Caco-2 (cell line): Measurements from ENCODE around the gene TRIM75. TPM values are rescaled to one million over a fixed set of nuclear protein-coding genes. Genes with fewer than 3 reads are reported as not detected.
"Not testable (repeated sequence)": the region's sequence is repeated elsewhere in the genome, so short reads cannot be mapped to it uniquely, and the experiment has no call there.

Experiments
- BruUV-seq: library from RNA; stranded (reverse); fragments of 400-500 nt; replicated peaks from 2 replicates; lab custom pipeline; 2021; lab: Mats Ljungman, UMichigan
- CTCF ChIA-PET: fragments of 300-600 bp; sonication (Branson Sonifier 250); formaldehyde crosslinking; loops from one replicate; lab custom pipeline; 2022; ENCODE audit warnings: antibody characterized with exemption; lab: Charles Lee
- POLR2A ChIA-PET: fragments of 300-600 bp; sonication (Branson Sonifier 250); formaldehyde crosslinking; loops from one replicate; lab custom pipeline; 2022; ENCODE audit warnings: antibody characterized with exemption; lab: Charles Lee
- DNase-seq, 2 experiments: peaks; one replicate each; pipeline versions ENCODE4 v3.0.0 to v3.0.0-alpha.2; 2020 to 2022
- H3K27me3 ChIP-seq: replicated peaks from 2 replicates; pipeline ENCODE4 v1.6.0; 2011; ENCODE audit warnings: low read length; ENCODE audit not compliant: control insufficient read depth, insufficient read depth
- H3K36me3 ChIP-seq: 2 replicates; pipeline ENCODE4 v1.5.1; 2011; ENCODE audit warnings: low read length; ENCODE audit not compliant: control insufficient read depth, insufficient read depth
- H3K4me1 ChIP-seq: fragments of 250-450 bp; sonication (Bioruptor Pico); 2 replicates; pipeline ENCODE4 v1.5.1; 2020; ENCODE audit warnings: mild to moderate bottlenecking
- H3K4me3 ChIP-seq: 2 replicates; pipeline ENCODE4 v1.5.1; 2011; ENCODE audit warnings: low read depth, mild to moderate bottlenecking, control low read depth, low read length
- H3K9me3 ChIP-seq: fragments of 250-450 bp; sonication (Bioruptor Pico); 2 replicates; pipeline ENCODE4 v1.5.1; 2020; ENCODE audit warnings: mild to moderate bottlenecking, moderate library complexity
- H3K27ac Mint-ChIP-seq: one replicate; pipeline ENCODE4 v1.8.0; 2022; ENCODE audit warnings: mixed read lengths; ENCODE audit not compliant: unreplicated experiment
- H3K27me3 Mint-ChIP-seq: one replicate; pipeline ENCODE4 v1.8.0; 2022; ENCODE audit warnings: mixed read lengths; ENCODE audit not compliant: insufficient read depth, unreplicated experiment
- H3K36me3 Mint-ChIP-seq: one replicate; pipeline ENCODE4 v1.8.0; 2022; ENCODE audit warnings: mild to moderate bottlenecking, mixed read lengths; ENCODE audit not compliant: insufficient read depth, unreplicated experiment
- H3K4me1 Mint-ChIP-seq: one replicate; pipeline ENCODE4 v1.8.0; 2022; ENCODE audit warnings: low read depth, mixed read lengths; ENCODE audit not compliant: unreplicated experiment
- H3K4me3 Mint-ChIP-seq: one replicate; pipeline ENCODE4 v1.8.0; 2022; ENCODE audit warnings: mild to moderate bottlenecking, moderate library complexity, mixed read lengths; ENCODE audit not compliant: unreplicated experiment
- H3K9me3 Mint-ChIP-seq: one replicate; pipeline ENCODE4 v1.8.0; 2022; ENCODE audit warnings: mixed read lengths; ENCODE audit not compliant: unreplicated experiment
- intact Hi-C: fragments of 100-400 bp; cut with micrococcal nuclease; formaldehyde crosslinking; loops from one replicate; pipeline ENCODE4 v1.10.0; 2022; ENCODE audit not compliant: unreplicated experiment
- total RNA-seq: library from RNA; stranded (reverse); gene quantifications from 2 replicates; pipeline ENCODE4 v1.2.3, GENCODE V29; 2022
- TF ChIP-seq, protein P1 (sequence below), 2 experiments: fragments of 200-600 bp in 1 of 2; IDR thresholded peaks; 1 replicate in 1 of 2; 2 replicates in 1 of 2; pipeline versions ENCODE4 v1.5.1 to v1.8.0; 2011 to 2022; ENCODE audit warnings: antibody characterized with exemption in 1 of 2, control low read depth in 1 of 2, inconsistent platforms in 1 of 2, low read depth in 1 of 2, low read length in 1 of 2, mild to moderate bottlenecking in 1 of 2, moderate library complexity in 1 of 2; ENCODE audit not compliant: insufficient read depth in 1 of 2, severe bottlenecking in 1 of 2, unreplicated experiment in 1 of 2

TRIM75 gene
- total RNA-seq, 1 experiment from 2014 or later: not detected

DNA sequence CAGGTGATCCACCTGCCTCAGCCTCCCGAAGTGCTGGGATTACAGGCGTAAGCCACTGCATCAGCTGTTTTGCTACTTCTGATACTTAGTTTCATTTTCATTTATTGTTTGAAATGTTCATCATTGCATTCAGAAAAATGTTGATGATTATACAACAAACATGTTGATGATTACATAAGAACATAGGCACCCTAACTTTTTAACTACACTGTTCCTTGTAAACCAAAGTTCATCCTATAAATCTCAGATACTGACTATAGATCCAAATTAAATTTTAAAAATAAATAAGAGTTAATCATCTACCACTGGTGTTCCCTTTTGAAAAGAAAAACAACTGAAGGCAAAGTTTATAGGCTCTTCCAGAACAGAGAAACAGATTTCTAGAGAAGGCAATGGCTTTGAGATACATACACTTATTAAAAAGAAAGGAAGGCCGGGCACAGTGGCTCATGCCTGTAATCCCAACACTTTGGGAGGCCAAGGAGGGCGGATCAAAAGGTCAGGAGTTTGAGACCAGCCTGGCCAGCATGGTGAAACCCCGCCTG is 23.4 kb downstream of the TRIM75 start:
- Mint-ChIP-seq H3K9me3 (no peaks in the 10 kb centered on the region), H3K4me3 (no peak overlapping the region), H3K27ac (no peak overlapping the region), H3K4me1 (peaks cover 7% of the 10 kb centered on the region), H3K36me3 (peaks cover 12% of the 10 kb centered on the region), H3K27me3 (no peaks in the 10 kb centered on the region)
- ChIA-PET POLR2A (no interaction called here), CTCF (interaction anchor here (1.1 kb wide), 1 partner anchor 20 kb away, joined by 5 read pairs; no protein-coding TSS in a partner anchor)
- TF ChIP-seq, protein P1, sequence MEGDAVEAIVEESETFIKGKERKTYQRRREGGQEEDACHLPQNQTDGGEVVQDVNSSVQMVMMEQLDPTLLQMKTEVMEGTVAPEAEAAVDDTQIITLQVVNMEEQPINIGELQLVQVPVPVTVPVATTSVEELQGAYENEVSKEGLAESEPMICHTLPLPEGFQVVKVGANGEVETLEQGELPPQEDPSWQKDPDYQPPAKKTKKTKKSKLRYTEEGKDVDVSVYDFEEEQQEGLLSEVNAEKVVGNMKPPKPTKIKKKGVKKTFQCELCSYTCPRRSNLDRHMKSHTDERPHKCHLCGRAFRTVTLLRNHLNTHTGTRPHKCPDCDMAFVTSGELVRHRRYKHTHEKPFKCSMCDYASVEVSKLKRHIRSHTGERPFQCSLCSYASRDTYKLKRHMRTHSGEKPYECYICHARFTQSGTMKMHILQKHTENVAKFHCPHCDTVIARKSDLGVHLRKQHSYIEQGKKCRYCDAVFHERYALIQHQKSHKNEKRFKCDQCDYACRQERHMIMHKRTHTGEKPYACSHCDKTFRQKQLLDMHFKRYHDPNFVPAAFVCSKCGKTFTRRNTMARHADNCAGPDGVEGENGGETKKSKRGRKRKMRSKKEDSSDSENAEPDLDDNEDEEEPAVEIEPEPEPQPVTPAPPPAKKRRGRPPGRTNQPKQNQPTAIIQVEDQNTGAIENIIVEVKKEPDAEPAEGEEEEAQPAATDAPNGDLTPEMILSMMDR (IDR thresholded peaks at IDR 0.05; ENCODE audit: insufficient read depth in 1 of 2, low read depth in 1 of 2, low read length in 1 of 2, severe bottlenecking in 1 of 2, unreplicated experiment in 1 of 2): no peak
- Histone ChIP-seq H3K27me3 (no peaks in the 10 kb centered on the region), H3K4me1 (peaks cover 5% of the 10 kb centered on the region; the same call in 1 of the 2 replicates), H3K36me3 (no peaks in the 10 kb centered on the region), H3K9me3 (no peaks in the 10 kb centered on the region), H3K4me3 (no peak overlapping the region)
- intact Hi-C loops: no loop called here
- no TSS peak for BruUV-seq
- DNase-seq: no peak

DNA sequence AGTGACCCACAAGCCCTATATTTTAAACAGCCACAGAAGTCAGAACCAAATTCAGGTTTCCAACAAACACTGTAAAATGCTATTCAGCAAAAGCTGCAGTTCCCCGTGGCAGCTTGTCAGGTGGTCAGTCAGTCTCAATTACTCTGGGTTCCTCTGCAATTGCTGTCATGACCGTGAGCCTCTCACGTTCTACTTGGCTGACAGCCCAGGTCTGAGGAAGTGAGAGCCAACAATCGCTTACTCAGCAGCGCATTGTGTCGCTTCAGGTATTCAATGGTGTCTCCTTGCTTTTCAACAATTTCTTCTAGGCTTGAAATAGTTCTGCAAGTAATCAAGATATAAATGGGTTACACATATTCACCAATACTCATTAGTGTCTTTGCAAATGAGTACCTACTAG is 25.8 kb downstream of the TRIM75 start:
- Histone ChIP-seq H3K27me3 (no peaks in the 10 kb centered on the region), H3K36me3 (no peaks in the 10 kb centered on the region), H3K9me3 (no peaks in the 10 kb centered on the region), H3K4me3 (no peak overlapping the region), H3K4me1 (no peaks in the 10 kb centered on the region)
- no peaks in the 10 kb centered on the region for H3K4me1 Mint-ChIP-seq
- TF ChIP-seq, protein P1 (IDR thresholded peaks at IDR 0.05; ENCODE audit: insufficient read depth in 1 of 2, low read depth in 1 of 2, low read length in 1 of 2, severe bottlenecking in 1 of 2, unreplicated experiment in 1 of 2): no peak
- no peaks in the 10 kb centered on the region for H3K27me3 Mint-ChIP-seq
- CTCF ChIA-PET: no interaction called here
- H3K36me3 Mint-ChIP-seq: peaks cover 12% of the 10 kb centered on the region
- BruUV-seq: no TSS peak
- no peaks in the 10 kb centered on the region for H3K9me3 Mint-ChIP-seq
- H3K4me3 Mint-ChIP-seq: no peak overlapping the region
- DNase-seq: no peak
- POLR2A ChIA-PET: no interaction called here
- no peak overlapping the region for H3K27ac Mint-ChIP-seq
- intact Hi-C loops: no loop called here

DNA sequence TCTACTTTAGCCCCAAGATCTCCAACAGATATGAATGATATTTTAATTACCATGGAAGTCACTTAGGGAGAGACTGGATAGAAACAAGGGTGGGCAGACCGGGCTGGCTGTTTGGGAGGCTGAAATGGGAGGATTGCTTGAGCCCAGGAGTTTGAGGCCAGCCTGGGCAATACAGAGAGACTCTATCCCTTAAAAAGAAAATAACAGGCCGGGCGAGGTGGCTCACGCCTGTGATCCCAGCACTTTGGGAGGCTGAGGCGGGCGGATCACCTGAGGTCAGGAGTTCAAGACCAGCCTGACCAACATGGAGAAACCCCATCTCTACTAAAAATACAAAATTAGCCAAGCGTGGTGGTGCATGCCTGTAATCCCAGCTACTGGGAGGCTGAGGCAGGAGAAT is 31.1 kb downstream of the TRIM75 start:
- BruUV-seq, H3K27me3 ChIP-seq, H3K9me3 ChIP-seq, H3K4me1 Mint-ChIP-seq, H3K27ac Mint-ChIP-seq, DNase-seq, H3K4me1 ChIP-seq, H3K4me3 ChIP-seq, H3K27me3 Mint-ChIP-seq, CTCF ChIA-PET, H3K4me3 Mint-ChIP-seq, H3K36me3 ChIP-seq, POLR2A ChIA-PET, intact Hi-C loops, H3K9me3 Mint-ChIP-seq: not testable (repeated sequence)
- H3K36me3 Mint-ChIP-seq: peaks cover 19% of the 10 kb centered on the region
